Endodermal cell (in vitro differentiated cells): Measurements from ENCODE around the gene MGAT4A. TPM values are rescaled to one million over a fixed set of nuclear protein-coding genes. Genes with fewer than 3 reads are reported as not detected.

Experiments used
- DNase-seq: peaks from one replicate; pipeline ENCODE4 v3.0.0-alpha.2; 2017
- H3K27ac ChIP-seq: 2 replicates; pipeline ENCODE4 v1.5.1; 2013; ENCODE audit warnings: mild to moderate bottlenecking, low read depth, low read length, moderate library complexity
- H3K27me3 ChIP-seq: 2 replicates; pipeline ENCODE4 v1.6.1; 2013; ENCODE audit warnings: mild to moderate bottlenecking, low read length, moderate library complexity; ENCODE audit not compliant: insufficient read depth, control insufficient read depth, poor library complexity, severe bottlenecking
- H3K36me3 ChIP-seq: 2 replicates; pipeline ENCODE4 v1.7.0; 2013; ENCODE audit warnings: mild to moderate bottlenecking, low read length, moderate library complexity; ENCODE audit not compliant: control insufficient read depth, insufficient read depth
- H3K4me1 ChIP-seq: one replicate; pipeline ENCODE4 v1.7.0; 2013; ENCODE audit warnings: low read length; ENCODE audit not compliant: control insufficient read depth, insufficient read depth
- H3K4me3 ChIP-seq: 2 replicates; pipeline ENCODE4 v1.5.1; 2013; ENCODE audit warnings: mild to moderate bottlenecking, low read length, moderate library complexity
- H3K9ac ChIP-seq: 2 replicates; pipeline ENCODE4 v1.6.1; 2013; ENCODE audit warnings: mild to moderate bottlenecking, low read length, moderate library complexity; ENCODE audit not compliant: poor library complexity, severe bottlenecking; ENCODE audit errors: extremely low read depth
- H3K9me3 ChIP-seq: 2 replicates; pipeline ENCODE4 v1.6.1; 2013; ENCODE audit warnings: mild to moderate bottlenecking, low read length, moderate library complexity; ENCODE audit not compliant: control insufficient read depth
- H3K27ac Mint-ChIP-seq: 2 replicates; pipeline ENCODE4 v1.8.0; 2020; ENCODE audit warnings: mixed read lengths
- H3K27me3 Mint-ChIP-seq: 2 replicates; pipeline ENCODE4 v1.8.0; 2021; ENCODE audit warnings: mild to moderate bottlenecking, mixed read lengths; ENCODE audit not compliant: insufficient read depth
- H3K36me3 Mint-ChIP-seq: 2 replicates; pipeline ENCODE4 v1.8.0; 2020; ENCODE audit warnings: low read depth, mixed read lengths
- H3K4me1 Mint-ChIP-seq: 2 replicates; pipeline ENCODE4 v1.8.0; 2020; ENCODE audit warnings: mixed read lengths
- H3K4me3 Mint-ChIP-seq: 2 replicates; pipeline ENCODE4 v1.8.0; 2020; ENCODE audit warnings: mild to moderate bottlenecking, moderate library complexity, mixed read lengths
- H3K9me3 Mint-ChIP-seq: 2 replicates; pipeline ENCODE4 v1.8.0; 2020; ENCODE audit warnings: mild to moderate bottlenecking, mixed read lengths
- CTCF ChIP-seq: fragments of 200-600 bp; sonication (generic); conservative IDR thresholded peaks from 2 replicates; pipeline ENCODE4 v1.5.0; 2021; ENCODE audit warnings: antibody characterized with exemption, mild to moderate bottlenecking
- WGBS, 2 experiments: methylation state at CpG; one replicate each; pipeline versions ENCODE4 v1.1.5 to v1.1.7; 2013; ENCODE audit warnings: missing lambda C conversion rate in 2 of 2, mixed read lengths in 1 of 2; ENCODE audit not compliant: insufficient coverage in 1 of 2, insufficient read length in 1 of 2; 5-methylcytosine and 5-hydroxymethylcytosine counted together
- total RNA-seq, 2 donors: library from RNA; stranded (reverse); fragmentation: NEBNext Ultra II Directional in 1 of 2; extraction: Animal tissue kit (Norgen Biotek cat#: 25700) in 1 of 2; gene quantifications; 2 replicates in 1 of 2; 3 replicates in 1 of 2; pipeline ENCODE4 v1.2.1, GENCODE V29; 2021

The MGAT4A gene
- total RNA-seq, 2 donors from 2014 or later: 8.2 to 11.1 TPM

- 88 to 90% methylated on average over 5 to 9 of the region's 9 CpGs for WGBS, 2 experiments
- no peaks in the 10 kb centered on the region for H3K36me3 Mint-ChIP-seq
- peaks cover 43% of the 10 kb centered on the region for H3K27me3 Mint-ChIP-seq
- no peak overlapping the region for H3K4me3 Mint-ChIP-seq
- DNase-seq: no peak
- H3K9me3 Mint-ChIP-seq: no peaks in the 10 kb centered on the region
- Histone ChIP-seq H3K27ac (no peak overlapping the region), H3K36me3 (no peaks in the 10 kb centered on the region), H3K4me3 (no peak overlapping the region), H3K4me1 (no peaks in the 10 kb centered on the region), H3K27me3 (peaks cover 86% of the 10 kb centered on the region), H3K9ac (no peak overlapping the region), H3K9me3 (no peaks in the 10 kb centered on the region)
- H3K4me1 Mint-ChIP-seq: no peaks in the 10 kb centered on the region
- H3K27ac Mint-ChIP-seq: no peak overlapping the region
- TF ChIP-seq CTCF: no peak
Measured at GRCh38 chr2:98761267-98761781, 30.4 kb upstream of the MGAT4A start.

- no peak for TF ChIP-seq CTCF
- Mint-ChIP-seq H3K27ac (no peak overlapping the region), H3K27me3 (peaks cover 35% of the 10 kb centered on the region), H3K36me3 (no peaks in the 10 kb centered on the region), H3K9me3 (no peaks in the 10 kb centered on the region), H3K4me3 (no peak overlapping the region), H3K4me1 (peaks cover 9% of the 10 kb centered on the region)
- peaks cover 78% of the 10 kb centered on the region for H3K27me3 ChIP-seq
- no peak for DNase-seq
- H3K9ac ChIP-seq: no peak overlapping the region
- no peaks in the 10 kb centered on the region for H3K4me1 ChIP-seq
- 86 to 93% methylated on average over 4 to 6 of the region's 6 CpGs for WGBS, 2 experiments
- H3K27ac ChIP-seq: no peak overlapping the region
- no peaks in the 10 kb centered on the region for H3K9me3 ChIP-seq
- H3K36me3 ChIP-seq: no peaks in the 10 kb centered on the region
- no peak overlapping the region for H3K4me3 ChIP-seq
Measured at GRCh38 chr2:98759827-98760625, 29.1 kb upstream of the MGAT4A start.

- peaks cover 76% of the 10 kb centered on the region for H3K27me3 ChIP-seq
- H3K4me3 Mint-ChIP-seq: no peak overlapping the region
- no peak overlapping the region for H3K27ac ChIP-seq
- H3K9ac ChIP-seq: no peak overlapping the region
- H3K9me3 ChIP-seq: no peaks in the 10 kb centered on the region
- peaks cover 35% of the 10 kb centered on the region for H3K27me3 Mint-ChIP-seq
- no peak for DNase-seq
- 76% methylated on average over 1 of the region's 2 CpGs; no CpG with 5 or more reads in 1 of the 2 experiments for WGBS, 2 experiments
- H3K36me3 ChIP-seq: no peaks in the 10 kb centered on the region
- no peak overlapping the region for H3K27ac Mint-ChIP-seq
- peaks cover 13% of the 10 kb centered on the region for H3K4me1 Mint-ChIP-seq
- H3K36me3 Mint-ChIP-seq: no peaks in the 10 kb centered on the region
- no peak overlapping the region for H3K4me3 ChIP-seq
- TF ChIP-seq CTCF: no peak
- peaks cover 5% of the 10 kb centered on the region for H3K4me1 ChIP-seq
- no peaks in the 10 kb centered on the region for H3K9me3 Mint-ChIP-seq
Measured at GRCh38 chr2:98759338-98759737, 28.4 kb upstream of the MGAT4A start.
